Stomach (tissue), 9 donors: ENCODE measurements around the gene CD164. TPM values are rescaled to one million over a fixed set of nuclear protein-coding genes. Genes with fewer than 3 reads are reported as not detected.

Experiments used
- DNase-seq, 2 donors: peaks; one replicate each; pipeline versions ENCODE4 v3.0.0 to v3.0.0-alpha.2; 2013 to 2019
- H3K27ac ChIP-seq, 5 donors: fragments of 200-600 bp in 4 of 5; sonication (generic) in 4 of 5; one replicate each; pipeline ENCODE4 v1.5.1; 2013 to 2019; ENCODE audit warnings: mild to moderate bottlenecking in 1 of 5, moderate library complexity in 1 of 5
- H3K27me3 ChIP-seq, 3 donors: fragments of 200-600 bp; sonication (generic); one replicate each; pipeline ENCODE4 v1.5.1; 2017 to 2019; ENCODE audit warnings: mixed run types in 1 of 3
- H3K36me3 ChIP-seq, 4 donors: fragments of 200-600 bp; sonication (generic); 1 replicate in 3 of 4; 2 replicates in 1 of 4; pipeline ENCODE4 v1.5.1; 2016 to 2019
- H3K4me1 ChIP-seq, 4 donors: fragments of 200-600 bp; sonication (generic); one replicate each; pipeline ENCODE4 v1.5.1; 2016 to 2019
- H3K4me3 ChIP-seq, 4 donors: fragments of 200-600 bp; sonication (generic) in 3 of 4; one replicate each; pipeline ENCODE4 v1.5.1; 2016 to 2019; ENCODE audit warnings: mild to moderate bottlenecking in 1 of 4
- H3K9me3 ChIP-seq, 4 donors: fragments of 200-600 bp; sonication (generic); one replicate each; pipeline ENCODE4 v1.5.1; 2016 to 2019
- EP300 ChIP-seq: sonication (generic); formaldehyde crosslinking; IDR thresholded peaks from one replicate; pipeline ENCODE4 v1.6.1; 2017; ENCODE audit warnings: antibody characterized with exemption
- POLR2A ChIP-seq, 4 donors: fragments of 450-650 bp; IDR thresholded peaks; one replicate each; pipeline ENCODE4 v1.6.1; 2016; ENCODE audit warnings: antibody characterized with exemption in 4 of 4, control low read depth in 2 of 4, mild to moderate bottlenecking in 1 of 4, moderate library complexity in 1 of 4
- POLR2AphosphoS5 ChIP-seq, 3 donors: sonication (generic); formaldehyde crosslinking; IDR thresholded peaks; one replicate each; pipeline ENCODE4 v1.6.1; 2016; ENCODE audit warnings: antibody characterized with exemption in 3 of 3
- WGBS, 5 donors: extraction: QIAGEN DNeasy Blood & Tissue Kit in 3 of 5; methylation state at CpG; one replicate each; pipeline versions ENCODE4 v1.1.5 to v1.1.7; 2013 to 2018; 5-methylcytosine and 5-hydroxymethylcytosine counted together
- intact Hi-C: fragments of 100-400 bp; cut with DNase I; formaldehyde crosslinking; loops from one replicate; pipeline ENCODE4 v1.15.1; 2023; ENCODE audit warnings: low total_unique reads
- polyA plus RNA-seq, 3 donors: library from polyadenylated mRNA; stranded (reverse); fragments of 200-250 nt; gene quantifications; one replicate each; pipeline ENCODE4 v1.2.3, GENCODE V29; 2013
- total RNA-seq, 5 donors: library from RNA; depleted of rRNA; stranded (reverse); fragments of >200 nt; gene quantifications; one replicate each; pipeline versions ENCODE4 v1.1.0 to v1.2.3, GENCODE V29; 2014 to 2016
- TF ChIP-seq, protein P1 (sequence below), 7 experiments: fragments of 450-650 bp in 4 of 7; fragments of 200-600 bp in 3 of 7; sonication (generic) in 3 of 7; IDR thresholded peaks; one replicate each; pipeline ENCODE4 v1.5.1; 2016 to 2019; ENCODE audit warnings: antibody characterized with exemption in 7 of 7, control low read depth in 2 of 7, mild to moderate bottlenecking in 1 of 7
- donor health status: healthy with polysubstance abuse.
- donor health status: Bipolar disorder and iron deficiency.
- donor health status: healthy.

The CD164 gene
- total and polyA plus RNA-seq, 8 donors: 62.4 to 453 (median 102) TPM

GRCh38 chr6:109343518-109343917 lies 38.7 kb downstream of the CD164 start:
- Histone ChIP-seq H3K27me3 (no peaks in the 10 kb centered on the region), H3K27ac (peak overlapping the region in 2 of 5 donors; percentile 2 to 10), H3K4me1 (peaks cover 12 to 34% (median 20%) of the 10 kb centered on the region in 4 donors), H3K36me3 (no peaks in the 10 kb centered on the region), H3K9me3 (no peaks in the 10 kb centered on the region), H3K4me3 (no peak overlapping the region)
- TF ChIP-seq, protein P1, sequence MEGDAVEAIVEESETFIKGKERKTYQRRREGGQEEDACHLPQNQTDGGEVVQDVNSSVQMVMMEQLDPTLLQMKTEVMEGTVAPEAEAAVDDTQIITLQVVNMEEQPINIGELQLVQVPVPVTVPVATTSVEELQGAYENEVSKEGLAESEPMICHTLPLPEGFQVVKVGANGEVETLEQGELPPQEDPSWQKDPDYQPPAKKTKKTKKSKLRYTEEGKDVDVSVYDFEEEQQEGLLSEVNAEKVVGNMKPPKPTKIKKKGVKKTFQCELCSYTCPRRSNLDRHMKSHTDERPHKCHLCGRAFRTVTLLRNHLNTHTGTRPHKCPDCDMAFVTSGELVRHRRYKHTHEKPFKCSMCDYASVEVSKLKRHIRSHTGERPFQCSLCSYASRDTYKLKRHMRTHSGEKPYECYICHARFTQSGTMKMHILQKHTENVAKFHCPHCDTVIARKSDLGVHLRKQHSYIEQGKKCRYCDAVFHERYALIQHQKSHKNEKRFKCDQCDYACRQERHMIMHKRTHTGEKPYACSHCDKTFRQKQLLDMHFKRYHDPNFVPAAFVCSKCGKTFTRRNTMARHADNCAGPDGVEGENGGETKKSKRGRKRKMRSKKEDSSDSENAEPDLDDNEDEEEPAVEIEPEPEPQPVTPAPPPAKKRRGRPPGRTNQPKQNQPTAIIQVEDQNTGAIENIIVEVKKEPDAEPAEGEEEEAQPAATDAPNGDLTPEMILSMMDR (IDR thresholded peaks at IDR 0.05): no peak
- TF ChIP-seq POLR2AphosphoS5 (IDR thresholded peaks at IDR 0.05): peak in 2 of 3 donors; percentile 15 to 59
- TF ChIP-seq POLR2A (IDR thresholded peaks at IDR 0.05): no peak
- TF ChIP-seq EP300: no peak
- WGBS, 5 donors: 36 to 54% (median 48%) methylated on average over 7 of the region's 7 CpGs
- intact Hi-C loops: no loop called here
- DNase-seq: peak in 1 of 2 donors; percentile 56

GRCh38 chr6:109342911-109343310 lies 39.4 kb downstream of the CD164 start:
- Histone ChIP-seq H3K4me1 (peaks cover 12 to 28% (median 17%) of the 10 kb centered on the region in 4 donors), H3K9me3 (no peaks in the 10 kb centered on the region), H3K36me3 (no peaks in the 10 kb centered on the region), H3K4me3 (no peak overlapping the region), H3K27ac (no peak overlapping the region), H3K27me3 (no peaks in the 10 kb centered on the region)
- TF ChIP-seq, protein P1 (IDR thresholded peaks at IDR 0.05): no peak
- intact Hi-C loops: no loop called here
- 78 to 96% (median 90%) methylated on average over 6 of the region's 6 CpGs for WGBS, 5 donors
- no peak for DNase-seq

DNA sequence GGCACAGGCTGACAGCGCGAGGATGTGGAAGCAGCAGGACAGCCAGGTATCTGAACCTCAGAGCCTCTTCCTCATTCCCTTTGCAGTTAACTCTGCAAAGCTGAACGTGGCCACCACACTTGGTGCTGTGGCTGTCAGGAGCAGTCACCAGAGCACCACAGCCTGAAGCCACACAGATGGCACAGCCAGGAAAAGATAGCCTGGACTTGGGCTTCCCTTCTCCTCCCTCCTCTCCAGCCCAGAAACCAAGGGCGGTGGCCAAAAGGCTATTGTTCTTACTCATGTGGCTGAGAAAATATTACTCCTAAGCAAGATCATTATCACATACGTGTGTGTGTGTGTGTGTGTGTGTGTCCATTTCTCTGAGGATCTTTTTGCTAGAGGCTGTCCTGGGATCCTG lies 39.8 kb downstream of the CD164 start:
- Histone ChIP-seq H3K4me1 (peaks cover 12 to 24% (median 15%) of the 10 kb centered on the region in 4 donors), H3K4me3 (no peak overlapping the region), H3K9me3 (no peaks in the 10 kb centered on the region), H3K27me3 (no peaks in the 10 kb centered on the region), H3K36me3 (no peaks in the 10 kb centered on the region), H3K27ac (peak overlapping the region in 1 of 5 donors; percentile 28)
- intact Hi-C loops: no loop called here
- DNase-seq: no peak
- 64 to 82% (median 78%) methylated on average over 5 of the region's 5 CpGs for WGBS, 5 donors
- no peak for TF ChIP-seq POLR2AphosphoS5 (IDR thresholded peaks at IDR 0.05)
- TF ChIP-seq EP300: no peak
- TF ChIP-seq POLR2A (IDR thresholded peaks at IDR 0.05): no peak
- TF ChIP-seq, protein P1 (IDR thresholded peaks at IDR 0.05): no peak

GRCh38 chr6:109340811-109341210 lies 41.5 kb downstream of the CD164 start:
- H3K9me3 ChIP-seq: no peaks in the 10 kb centered on the region
- peaks cover 24 to 29% (median 27%) of the 10 kb centered on the region in 4 donors for H3K4me1 ChIP-seq
- no peaks in the 10 kb centered on the region for H3K36me3 ChIP-seq
- TF ChIP-seq, protein P1 (IDR thresholded peaks at IDR 0.05): no peak
- TF ChIP-seq POLR2AphosphoS5 (IDR thresholded peaks at IDR 0.05) (no peak), POLR2A (IDR thresholded peaks at IDR 0.05) (no peak), EP300 (no peak)
- intact Hi-C loops: no loop called here
- no peaks in the 10 kb centered on the region for H3K27me3 ChIP-seq
- 91 to 97% (median 97%) methylated on average over 4 of the region's 4 CpGs for WGBS, 5 donors
- no peak for DNase-seq
- no peak overlapping the region for H3K4me3 ChIP-seq
- H3K27ac ChIP-seq: no peak overlapping the region
